Activated gamma-delta T cell (primary cell): ENCODE results near the gene MROH7.

ENCODE experiments used
- DNase-seq: peaks from one replicate; lab custom pipeline; 2025; lab: John Stamatoyannopoulos, UW
- total RNA-seq, 2 donors: gene quantifications; one replicate each; lab custom pipeline; 2026; lab: John Stamatoyannopoulos, UW

MROH7 gene
- total RNA-seq = 0 to 0.09 reads per million in 2 donors

DNA sequence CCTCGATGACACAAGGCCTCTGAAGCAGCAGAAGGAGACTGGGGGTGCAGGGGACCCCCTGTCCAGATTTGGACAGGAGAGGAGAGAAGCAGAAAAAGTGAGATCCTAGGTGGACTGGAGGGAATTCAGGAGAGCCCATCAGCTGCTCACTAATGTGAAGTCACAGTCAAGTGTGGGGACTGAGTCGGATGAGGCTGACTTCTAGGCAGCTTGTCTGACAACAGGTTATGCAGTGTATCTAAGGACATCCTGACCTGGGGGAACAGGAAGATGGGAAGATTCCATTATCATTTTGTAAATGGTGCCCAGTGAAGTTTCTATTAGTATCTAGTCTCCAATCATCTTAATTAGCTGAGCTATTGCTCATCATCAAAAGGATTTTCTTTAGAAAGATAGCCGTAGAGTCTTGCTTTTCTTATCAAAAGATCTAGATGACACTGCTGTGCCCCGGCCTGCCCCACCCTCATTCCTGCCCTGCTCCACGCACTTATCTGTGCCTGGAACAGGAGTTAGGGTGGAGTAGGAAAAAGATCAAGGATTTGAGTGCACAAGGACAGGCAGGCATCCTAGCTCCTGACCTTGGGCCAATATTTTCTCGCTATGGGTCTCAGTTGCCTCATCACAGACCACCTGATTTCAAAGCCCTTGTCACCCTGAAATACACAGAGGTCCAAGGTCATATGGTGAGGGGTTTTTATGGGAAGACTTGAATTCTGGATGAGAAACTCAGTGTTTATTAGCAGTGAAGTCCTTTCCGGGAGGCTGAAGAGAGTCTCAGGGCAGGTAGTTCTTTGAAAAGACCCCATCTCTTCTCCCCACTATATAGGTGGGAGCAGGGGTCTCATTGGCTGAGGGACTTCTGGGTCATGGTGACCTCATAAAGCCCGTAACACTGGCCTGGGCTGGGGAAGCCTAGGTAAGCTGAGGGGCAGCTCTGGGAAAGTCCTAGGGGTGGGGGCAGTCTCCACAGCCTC, at the start of gene MROH7:
Gene MROH7, plus strand, starts transcription at position 924 of the 974 bp plus-strand sequence. CDS start 11,141 bp downstream, outside the sequence.
- no peak for DNase-seq

DNA sequence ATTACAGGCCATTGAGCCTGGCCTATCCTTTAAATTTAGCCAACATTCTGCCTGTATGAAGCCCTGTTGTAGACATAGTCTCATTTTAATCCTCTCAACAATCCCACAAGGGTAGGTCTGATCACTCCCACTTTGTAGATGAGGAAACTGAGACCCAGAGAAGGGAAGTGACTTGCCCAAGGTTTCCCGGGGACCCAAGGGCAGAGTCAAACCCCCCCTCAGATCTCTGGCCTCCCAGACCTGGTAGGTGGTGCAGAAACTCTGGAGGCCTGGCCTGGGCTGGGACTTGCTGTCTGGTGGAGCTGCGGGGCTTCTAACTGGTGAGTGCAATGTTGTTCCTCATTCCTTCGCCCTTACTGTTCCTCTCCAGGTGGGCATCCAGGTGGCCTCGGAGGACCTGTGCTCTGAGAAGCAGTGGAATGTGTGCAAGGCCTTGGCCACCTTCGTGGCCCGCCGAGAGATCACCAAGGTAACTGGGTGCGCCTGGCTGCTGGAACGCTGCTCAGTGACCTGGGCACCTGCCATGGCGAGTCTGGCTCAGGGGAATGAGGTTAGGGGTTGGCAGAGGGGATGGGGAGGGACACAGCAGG, 47.9 kb upstream of the MROH7 start:
- DNase-seq = no peak

DNA sequence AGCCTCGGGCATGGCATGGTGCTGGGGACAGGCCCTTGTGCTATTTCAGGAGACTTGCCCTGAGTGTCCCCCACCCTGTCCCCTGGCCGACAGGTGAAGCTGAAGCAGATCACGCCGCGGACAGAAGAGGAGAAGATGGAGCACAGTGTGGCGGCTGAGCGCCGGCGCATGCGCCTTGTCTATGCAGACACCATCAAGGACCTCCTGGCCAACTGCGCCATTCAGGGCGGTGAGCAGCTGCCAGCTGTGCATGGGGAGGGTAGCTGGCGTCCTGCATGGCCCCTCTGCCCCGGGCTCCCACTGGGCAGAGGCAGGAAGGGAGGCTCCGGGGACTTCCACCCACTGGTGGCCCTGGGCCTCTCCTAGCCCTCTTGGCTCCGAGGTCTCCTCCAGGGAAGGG, 47.1 kb upstream of the MROH7 start:
- DNase-seq = no peak

DNA sequence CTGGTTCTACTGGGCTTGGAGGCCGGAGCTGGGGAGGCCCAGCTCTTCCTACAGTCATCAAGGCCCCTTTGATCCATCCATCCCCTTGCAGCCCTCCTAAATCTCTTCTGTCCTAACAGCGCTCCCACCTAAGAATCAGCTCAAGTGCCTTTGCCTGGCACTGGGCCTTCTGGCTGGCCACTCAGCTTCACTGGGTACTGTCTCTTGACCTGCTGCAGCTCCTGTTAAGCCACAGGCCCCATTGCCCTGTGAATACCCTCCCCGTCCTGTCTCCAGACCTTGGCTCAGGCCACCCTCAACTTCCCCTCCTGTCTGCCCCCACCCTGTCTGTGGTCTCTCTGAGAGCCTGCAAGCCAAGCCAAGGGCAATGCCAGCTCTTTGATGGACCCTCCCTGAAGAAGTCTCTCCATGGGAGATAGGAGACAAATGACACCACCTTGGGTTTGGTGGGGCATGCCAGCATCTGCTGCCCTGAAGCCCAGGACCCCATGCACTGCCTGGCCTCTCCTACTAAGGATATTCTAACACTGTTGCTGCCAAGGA, 45.6 kb upstream of the MROH7 start:
- DNase-seq = no peak

DNA sequence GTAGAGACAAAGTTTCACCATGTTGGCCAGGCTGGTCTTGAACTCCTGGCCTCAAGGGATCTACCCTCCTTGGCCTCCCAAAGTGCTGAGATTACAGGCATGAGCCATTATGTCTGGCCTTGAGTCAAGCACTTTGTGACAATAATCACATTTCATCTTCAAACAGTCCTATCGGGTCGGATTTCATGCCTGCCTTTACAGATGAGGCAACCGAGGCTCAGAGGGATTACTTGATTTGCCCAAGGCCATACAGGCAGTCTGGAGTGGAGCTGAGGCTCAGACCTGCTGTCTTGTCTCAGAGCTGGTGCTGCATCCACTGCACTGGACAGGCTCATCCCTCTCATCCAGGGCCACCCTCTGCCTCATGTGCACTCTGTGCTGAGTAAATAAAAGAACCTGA, 44.8 kb upstream of the MROH7 start:
- no peak for DNase-seq

DNA sequence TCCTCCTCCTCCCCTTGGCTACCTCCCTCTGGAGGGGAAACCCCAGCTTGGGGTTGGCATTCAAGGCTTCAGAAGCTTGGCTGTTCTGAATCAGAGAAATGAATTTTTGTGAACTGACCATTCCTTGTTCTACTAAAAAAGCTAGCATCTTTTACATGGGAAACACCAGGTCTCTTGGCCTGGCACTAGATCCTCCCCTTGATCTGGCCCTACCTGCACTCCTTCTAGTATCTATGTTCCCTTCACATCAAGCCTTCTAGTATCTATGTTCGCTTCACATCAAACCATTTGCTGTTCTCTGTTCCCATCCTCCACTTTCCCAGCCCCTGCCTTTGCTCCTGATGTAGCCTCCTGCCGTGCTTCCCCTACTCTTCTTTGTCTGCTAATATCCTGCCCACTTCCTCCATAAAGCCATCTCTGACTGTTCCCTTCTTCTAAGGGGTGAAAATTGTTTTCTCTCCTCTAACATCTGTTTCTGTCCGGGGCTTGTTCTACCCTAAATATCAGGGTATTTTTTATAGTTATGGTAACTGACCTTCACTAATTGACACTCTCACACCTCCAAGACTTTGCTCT, 44.0 kb upstream of the MROH7 start:
- DNase-seq = no peak

DNA sequence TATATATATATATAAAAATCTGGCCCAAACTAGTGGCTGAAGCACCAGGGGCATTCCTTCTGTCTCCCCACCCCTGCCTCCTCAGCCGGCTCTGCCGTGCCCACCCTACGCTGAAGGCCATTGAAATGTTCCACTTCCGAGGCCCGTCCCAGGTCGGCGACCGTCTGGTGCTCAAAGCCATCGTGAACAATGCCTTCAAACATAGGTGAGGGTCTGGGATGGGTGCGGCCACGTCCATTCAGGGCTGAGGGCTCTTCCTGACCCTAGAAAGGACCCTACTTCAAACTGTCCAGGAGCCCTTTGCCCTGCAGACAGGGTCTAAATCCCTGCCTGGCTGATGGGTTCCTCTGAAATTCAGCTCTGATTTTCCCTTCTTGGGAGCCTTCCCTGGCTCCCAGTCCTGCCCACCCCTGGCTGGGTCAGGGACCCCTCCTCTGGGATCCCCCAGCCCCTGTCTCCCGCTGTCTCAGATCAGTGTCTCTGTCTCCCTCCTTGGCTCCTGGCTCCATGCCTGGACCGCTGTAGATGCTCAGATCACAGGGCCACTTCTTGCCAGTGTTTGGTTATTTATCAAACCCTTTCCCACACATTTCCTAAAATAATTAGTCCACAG, 42.3 kb upstream of the MROH7 start:
- no peak for DNase-seq

DNA sequence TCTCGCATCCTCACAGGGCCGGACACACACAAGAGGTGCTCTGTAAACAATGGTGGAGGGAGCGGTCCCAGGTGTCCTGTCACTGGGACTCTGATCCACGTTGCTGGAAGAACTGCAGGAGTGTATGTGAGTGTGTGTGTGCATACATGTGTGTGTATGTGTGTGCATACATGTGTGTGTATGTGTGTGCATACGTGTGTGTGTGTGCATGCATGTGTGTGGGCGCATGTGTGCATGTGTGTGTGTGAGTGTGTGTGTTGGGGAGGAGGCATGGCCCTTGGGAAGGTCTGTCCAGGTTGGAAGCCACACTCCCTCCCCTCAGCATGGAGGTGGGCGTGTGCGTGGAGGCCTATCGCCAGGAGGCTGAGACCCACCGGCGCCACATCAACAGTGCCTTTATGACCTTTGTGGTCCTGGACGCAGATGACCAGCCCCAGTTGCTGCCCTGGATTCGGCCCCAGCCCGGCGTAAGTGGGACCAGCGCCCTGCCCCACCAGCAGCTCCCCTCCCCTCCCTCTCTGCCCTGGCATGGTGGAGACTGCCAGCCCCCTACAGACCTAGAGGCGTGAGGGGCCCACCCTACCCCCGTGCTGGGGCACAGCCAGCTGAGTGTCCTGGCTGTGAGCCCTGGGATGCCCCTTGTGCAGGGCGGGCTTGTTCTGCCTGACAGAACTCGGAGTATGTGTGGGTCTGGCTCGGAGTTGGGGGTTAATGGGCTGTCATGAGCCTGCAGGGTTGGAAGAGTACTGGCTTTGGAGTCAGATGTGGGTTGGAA, 40.5 kb upstream of the MROH7 start:
- no peak for DNase-seq

DNA sequence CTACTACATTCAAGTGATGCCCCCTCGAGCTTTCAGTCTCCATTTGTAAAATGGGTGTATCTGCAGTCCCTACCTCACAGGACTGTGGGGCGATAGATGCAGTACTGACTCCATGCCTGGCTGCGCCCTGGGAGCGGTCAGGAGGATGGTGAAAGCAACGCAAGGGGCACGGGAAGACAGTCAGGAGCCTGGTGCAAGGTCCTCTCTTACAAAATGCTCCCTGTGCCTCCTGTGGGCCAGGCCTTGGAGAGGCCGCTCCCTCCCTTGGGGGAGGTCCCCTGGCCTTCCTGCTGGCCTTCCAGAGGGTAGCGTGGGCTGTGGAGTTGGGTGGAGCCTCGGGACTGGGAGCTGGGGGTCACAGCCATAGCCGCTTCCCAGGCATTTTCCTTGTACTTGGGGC, 39.9 kb upstream of the MROH7 start:
- no peak for DNase-seq

DNA sequence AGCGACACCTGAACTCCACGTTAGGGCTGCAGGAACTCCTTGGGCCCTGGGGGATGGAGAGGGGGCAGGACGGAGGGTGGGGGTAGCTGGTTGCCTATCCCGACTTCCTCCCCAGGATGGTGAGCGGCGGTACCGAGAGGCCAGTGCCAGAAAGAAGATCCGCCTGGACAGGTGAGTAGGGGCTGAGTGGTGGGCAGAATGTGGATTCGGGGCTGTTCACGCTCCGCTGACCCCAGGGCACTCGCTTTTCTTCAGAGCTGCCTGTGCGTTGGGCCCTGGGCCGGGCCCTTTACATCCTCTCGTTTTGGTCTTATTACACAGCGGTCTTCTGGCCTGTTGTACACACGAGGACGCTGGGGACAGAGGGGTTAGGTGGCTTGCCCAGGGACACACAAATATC, 39.0 kb upstream of the MROH7 start:
- no peak for DNase-seq

DNA sequence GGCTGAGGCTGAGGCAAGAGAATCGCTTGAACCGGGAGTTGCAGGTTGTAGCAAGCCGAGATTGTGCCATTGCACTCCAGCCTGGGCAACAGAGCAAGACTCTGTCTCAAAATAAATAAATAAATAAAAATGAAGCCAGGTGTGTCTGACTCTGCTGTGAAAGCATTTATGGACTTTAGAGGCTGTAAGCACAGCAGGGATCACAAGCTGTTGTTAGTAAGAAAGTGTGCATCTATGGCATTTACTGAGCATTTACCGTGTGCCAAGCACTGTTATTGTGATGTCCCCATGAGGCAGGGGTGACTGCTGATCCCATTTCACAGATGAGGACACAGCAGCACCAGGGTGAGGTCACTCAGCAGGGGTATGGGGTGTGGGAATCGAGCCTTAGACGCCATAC, 38.3 kb upstream of the MROH7 start:
- no peak for DNase-seq

DNA sequence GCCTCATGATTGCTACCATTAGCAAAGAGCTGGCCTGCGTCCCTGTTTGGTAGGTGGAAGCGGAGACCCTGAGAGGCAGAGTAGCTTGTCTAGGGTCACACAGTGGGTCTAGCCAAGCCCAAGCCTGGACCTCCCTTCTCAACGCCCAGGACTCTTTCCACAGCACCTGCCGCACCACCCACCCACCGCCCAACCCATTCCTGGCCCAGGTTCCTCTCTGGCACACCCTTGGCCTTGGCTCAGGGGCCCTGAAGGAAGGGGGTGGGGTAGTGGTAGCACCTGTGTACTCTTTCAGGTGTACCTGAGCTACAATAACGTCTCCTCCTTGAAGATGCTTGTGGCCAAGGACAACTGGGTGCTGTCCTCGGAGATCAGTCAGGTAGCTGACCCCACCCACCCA, 37.5 kb upstream of the MROH7 start:
- DNase-seq = no peak

DNA sequence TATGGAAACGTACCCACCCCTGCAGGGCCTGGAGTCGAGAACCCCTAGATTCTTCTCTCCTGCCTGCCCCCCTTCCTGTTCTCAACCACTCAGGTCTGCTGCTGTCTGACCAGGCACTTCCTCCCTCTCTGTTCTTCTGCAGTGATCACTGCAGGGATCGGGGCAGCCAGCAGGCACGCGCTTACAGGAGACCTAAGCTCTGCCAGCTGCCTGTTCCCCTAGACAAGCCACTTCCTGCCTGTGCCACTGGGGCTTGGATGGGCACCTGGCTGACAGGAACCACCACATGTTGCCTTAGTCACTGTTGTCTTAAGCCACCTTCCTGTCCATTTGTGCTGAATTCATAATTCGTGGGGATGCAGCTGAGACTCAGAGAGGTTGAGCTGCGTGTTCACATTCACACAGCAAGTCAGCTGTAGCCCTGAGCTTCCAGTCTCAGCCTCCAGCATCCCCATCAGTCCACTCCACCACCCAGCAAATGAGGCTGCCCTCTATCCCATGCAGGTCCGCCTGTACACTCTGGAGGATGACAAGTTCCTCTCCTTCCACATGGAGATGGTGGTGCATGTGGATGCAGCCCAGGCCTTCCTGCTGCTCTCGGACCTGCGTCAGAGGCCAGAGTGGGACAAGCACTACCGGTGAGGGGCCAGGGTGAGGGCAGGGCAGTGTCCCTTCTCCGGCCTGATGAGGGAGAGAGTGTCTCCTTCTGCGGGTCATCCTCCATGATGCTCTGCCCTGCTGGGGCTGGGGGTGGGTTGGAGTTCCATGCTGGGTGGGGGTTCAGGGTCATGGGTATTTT, 36.8 kb upstream of the MROH7 start:
- no peak for DNase-seq

DNA sequence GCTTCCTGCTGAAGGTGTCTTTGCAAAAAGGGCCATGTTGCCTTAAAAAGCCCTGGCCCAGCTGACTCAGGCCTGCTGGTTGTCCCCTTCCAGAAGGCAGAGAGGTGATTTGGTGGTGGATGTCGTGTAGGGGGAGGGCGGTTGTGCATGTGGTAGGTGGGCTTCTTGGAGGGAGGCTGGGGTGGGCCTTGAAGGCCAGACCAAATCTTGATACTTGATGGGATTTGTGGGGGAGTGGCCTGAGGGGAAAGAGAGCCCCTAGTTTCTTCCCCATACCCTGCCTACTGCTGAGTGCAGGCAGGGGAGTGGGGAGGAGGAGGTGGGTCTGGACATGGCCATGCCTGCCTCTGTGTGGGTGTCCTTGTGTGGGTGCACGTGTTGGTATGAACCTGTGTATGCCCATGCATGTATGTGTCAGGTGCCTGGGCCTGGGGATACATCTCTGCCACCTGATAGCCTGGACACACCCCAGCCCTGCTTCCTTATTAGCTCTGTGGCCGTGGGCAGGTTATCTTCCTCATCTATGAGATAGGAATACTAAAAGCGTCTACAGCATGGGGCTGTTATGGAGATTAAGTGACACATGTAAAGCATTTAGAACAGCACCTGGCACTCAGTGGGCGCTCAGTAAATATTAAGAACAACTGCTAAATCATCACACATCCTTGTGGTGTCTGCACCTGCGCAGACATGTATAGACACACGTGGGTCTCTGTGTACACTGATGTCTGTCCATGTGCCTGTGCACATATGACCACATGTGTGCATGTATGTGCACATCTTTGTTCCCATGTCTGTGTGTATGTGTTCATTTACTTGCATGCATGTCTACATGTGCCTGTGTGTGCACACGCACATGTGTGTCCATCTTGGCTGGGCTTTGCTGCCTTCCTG, 35.2 kb upstream of the MROH7 start:
- DNase-seq = no peak

DNA sequence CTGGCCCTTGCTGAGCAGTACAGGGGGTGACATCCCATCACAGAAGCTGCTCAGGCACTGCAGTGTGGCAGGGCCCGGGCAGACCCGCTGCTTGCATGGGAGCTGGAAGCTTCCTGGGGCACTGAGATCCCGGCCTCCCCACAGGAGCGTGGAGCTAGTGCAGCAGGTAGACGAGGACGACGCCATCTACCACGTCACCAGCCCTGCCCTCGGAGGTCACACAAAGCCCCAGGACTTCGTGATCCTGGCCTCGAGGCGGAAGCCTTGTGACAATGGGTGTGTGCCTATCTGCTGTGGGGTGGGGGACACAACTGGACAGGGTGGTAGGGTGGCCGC, 34.6 kb upstream of the MROH7 start:
- DNase-seq = no peak

DNA sequence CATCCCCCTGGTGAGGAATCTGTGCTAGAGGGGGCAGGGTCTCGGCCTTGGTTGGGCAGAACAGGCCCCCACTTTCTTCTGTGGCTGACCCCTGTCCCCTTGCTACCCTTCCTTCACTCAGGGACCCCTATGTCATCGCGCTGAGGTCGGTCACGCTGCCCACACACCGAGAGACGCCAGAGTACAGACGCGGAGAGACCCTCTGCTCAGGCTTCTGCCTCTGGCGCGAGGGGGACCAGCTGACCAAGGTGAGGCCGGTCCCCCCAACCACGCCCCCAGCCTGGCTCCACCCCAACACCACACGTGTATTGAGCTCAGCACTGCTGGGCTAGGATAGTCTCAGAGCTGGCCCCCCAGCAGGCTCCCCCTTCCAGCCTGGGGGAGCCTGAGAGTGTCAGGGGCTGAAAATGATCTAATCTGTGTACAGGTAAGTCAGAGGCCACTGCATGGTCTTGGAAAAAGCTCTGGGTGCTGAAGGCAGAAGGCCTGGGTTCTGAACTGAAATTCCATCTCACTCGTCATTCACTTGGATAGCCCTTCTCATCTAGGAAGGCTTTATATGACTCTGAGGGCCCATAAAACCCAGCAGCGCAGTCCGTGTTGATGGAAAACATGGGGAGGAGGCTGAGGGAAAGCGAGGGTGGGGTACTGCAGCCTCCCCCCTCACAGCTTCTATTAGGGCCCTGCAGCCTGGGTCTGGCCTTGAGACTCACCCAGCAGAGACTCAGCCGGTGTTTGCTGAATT, 33.6 kb upstream of the MROH7 start:
- no peak for DNase-seq

DNA sequence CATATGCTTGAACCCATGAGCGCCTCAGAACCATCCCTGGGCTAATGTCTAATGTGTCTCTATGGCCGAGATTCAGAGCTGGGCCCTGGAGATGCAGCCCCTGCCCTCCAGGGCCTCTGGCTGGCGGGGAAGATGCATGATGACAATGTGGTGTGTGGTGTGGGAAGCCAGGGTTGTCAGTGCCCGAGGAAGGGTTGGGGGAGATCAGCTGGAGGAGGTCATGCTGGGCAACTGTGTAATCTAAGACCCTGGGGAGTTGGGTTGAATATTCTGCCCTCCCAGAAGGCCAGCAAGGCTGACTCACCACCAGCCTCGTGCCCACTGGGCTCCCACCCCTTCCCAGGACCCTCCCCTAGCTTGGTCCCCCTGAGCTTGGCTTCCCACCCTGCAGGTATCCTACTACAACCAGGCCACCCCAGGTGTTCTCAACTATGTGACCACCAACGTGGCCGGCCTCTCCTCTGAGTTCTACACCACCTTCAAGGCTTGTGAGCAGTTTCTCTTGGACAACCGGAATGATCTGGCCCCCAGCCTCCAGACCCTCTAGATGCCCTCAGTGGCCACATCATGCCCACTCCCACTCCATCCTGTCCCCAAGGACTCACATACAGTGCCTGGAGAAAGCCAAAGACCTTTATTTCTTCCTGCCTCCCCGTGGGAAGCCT, 32.9 kb upstream of the MROH7 start:
- no peak for DNase-seq

DNA sequence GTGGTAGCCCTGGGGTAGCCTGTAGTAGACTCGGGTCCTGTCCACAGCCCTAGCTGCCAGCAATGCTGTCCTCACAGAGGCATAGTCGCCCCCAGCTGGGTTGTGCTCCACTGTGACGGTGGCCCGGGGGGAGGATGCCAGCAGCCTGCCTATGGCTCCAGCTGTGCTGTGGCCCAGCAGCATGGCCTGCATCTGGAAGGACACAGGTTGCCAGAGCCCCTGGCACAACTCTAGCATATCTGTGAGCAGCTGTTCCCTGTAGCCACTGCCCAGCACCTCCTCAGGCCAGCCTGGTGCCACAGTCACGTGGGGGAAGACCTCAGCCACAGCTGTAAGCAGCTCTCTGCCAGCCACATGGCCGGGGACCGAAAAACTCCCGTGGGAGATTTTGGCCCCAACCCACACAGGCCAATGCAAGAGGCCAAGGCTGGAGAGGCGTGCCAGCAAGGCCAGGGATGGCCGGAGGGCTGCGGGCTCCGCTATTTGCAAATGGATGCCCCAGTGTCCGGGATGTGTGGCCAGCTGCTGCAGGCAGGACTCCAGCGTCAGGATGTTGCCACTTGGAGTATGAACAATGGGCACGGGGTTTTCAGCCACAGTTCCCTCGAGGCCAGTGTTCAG, 32.2 kb upstream of the MROH7 start:
- no peak for DNase-seq
